ENCODE data around the gene LDLRAD3. TPM values are rescaled to one million over a fixed set of nuclear protein-coding genes. Genes with fewer than 3 reads are reported as not detected.

LDLRAD3 gene
- total RNA-seq, 1 donor from 2014 or later, result 58.8 TPM

DNA sequence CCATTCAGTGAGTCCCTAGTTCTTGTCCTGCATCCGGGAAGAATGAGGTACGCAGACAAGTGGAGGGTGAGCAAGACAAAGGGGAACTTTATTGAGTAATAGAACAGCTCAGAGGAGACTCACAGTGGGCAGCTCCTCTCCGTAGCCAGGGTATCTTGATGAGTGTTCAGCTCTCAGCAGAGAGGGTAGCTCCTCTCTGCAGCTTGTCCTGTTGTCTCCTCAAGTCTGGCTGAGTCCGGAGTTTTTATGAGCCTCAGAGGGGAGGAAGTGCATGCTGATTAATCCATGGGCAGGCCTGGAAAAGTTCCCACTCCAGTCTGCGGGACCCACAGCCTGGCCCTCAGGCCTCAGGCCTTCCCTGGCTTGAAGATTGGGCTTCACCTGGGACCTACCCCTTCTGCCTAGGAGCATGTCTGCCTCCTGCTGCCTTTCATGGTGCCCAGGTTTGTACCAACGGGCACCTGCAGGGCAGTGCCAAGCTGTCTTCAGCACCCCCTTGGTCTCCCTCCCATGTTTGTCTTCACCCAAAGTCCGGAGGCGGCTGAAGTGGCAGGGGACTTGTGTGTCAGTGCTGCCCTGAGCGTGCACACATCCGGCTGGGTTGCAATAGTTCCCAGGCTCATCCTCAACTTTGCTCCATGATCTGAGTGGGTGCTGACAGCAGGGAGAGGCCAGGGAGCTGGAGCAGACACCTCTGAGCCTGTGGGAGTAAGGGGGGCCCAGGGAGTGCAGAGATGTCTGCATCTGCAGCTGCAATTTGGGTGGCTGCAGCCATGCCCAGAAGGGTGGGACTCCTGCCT lies 134.2 kb downstream of the LDLRAD3 start:
- no peak for DNase-seq

DNA sequence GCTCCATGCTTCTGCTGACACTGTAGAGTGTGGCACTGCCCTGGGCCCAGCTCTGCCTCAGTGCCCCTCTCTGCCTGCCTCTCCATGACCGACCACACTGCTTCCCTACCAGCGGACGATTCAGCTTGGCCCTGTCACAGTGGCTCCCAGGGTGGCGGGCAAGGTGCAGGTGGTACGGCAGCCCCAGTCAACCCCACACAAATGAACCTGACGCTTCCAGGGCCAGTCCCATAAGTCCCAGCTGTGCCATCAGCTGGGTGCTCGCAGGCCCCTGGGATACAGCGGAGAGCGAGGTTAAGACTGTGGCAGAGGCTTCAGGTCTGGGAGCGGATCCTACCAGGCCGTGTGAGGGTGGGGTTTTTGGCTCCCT lies 134.8 kb downstream of the LDLRAD3 start:
- DNase-seq, result no peak

DNA sequence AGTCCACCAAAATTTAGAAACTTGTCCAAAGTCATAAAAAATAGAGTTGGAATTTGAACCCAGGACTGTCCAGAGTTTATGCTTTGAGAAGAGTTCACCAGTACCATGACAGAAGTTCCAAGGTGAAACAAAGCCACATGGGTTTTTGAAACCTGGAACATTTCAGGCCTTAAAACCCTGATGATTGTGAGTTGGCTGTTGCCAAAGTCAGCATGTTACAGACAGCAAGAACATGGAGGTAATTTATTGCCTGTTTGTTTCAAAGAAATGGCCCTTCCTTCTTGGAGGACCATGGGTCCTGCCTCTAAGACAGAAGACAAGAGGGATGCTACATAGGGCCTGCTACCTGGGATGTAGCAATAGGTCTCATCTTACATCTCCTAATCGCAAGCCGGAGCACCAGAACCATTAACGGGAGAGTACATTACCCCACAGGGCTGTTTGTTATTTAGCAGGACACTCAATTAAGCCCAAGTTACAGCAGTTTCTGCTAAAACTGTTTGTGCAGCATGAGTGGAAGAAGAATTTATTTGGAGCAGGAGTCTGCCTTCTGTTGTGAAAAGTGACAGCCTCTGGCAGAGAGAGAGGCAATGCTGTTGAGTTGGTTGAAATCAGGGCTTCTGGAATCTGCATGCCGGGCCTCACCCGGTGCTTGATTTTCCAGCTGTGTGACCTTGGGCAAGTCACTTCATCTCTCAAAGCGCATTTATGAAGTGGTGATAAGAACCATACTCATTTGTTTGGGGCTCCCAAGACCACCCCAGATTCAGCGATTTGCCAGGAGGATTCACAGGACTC lies 136.2 kb downstream of the LDLRAD3 start:
- no peak for DNase-seq

DNA sequence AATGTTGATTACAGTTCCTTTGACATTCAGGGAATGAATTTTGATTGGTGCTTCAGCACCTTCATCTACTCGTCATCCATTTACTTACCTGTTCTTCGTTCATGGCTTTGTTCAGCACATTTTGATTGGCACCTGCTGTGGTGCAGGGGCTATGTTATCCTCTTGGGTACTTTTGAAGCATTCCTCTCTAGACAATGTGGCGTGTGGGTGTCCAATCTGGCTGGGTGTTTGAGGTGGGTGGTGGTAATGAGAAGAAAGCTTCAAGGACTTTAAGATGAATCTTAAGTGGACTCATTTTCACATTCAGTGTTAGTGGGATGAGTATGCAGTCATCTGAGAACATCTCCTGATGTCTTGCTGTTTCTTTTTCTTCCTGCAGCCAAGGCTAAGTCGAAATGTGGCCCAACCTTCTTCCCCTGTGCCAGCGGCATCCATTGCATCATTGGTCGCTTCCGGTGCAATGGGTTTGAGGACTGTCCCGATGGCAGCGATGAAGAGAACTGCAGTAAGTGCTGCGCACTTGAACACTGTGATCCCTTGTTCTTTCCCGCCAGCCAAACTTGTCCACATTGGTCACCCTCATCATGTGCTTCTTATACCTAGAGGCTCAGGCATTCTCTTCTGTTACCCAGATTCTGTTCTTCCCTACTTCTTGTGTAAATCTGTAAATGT lies 137.5 kb downstream of the LDLRAD3 start:
- DNase-seq, result peak; percentile 42

DNA sequence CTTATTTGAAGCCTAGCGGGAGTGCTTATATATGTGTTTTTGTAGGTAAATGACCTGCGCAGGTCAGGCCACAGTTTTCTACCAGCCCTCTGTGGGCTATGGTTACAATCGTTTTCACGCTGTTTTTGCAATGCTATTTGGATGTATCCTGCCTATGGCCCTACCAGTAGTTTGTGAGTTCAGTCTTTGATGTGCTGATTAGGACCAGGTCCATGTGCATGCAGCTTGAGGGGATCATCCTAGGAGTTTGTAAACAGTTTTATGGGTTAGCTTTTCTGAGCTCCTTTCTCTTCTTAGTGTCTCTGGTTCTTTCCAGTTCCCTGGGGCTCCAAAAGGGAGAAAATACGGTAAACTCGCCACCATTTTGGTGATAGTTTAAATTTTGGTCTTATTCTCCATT lies 142.5 kb downstream of the LDLRAD3 start:
- DNase-seq, result no peak

DNA sequence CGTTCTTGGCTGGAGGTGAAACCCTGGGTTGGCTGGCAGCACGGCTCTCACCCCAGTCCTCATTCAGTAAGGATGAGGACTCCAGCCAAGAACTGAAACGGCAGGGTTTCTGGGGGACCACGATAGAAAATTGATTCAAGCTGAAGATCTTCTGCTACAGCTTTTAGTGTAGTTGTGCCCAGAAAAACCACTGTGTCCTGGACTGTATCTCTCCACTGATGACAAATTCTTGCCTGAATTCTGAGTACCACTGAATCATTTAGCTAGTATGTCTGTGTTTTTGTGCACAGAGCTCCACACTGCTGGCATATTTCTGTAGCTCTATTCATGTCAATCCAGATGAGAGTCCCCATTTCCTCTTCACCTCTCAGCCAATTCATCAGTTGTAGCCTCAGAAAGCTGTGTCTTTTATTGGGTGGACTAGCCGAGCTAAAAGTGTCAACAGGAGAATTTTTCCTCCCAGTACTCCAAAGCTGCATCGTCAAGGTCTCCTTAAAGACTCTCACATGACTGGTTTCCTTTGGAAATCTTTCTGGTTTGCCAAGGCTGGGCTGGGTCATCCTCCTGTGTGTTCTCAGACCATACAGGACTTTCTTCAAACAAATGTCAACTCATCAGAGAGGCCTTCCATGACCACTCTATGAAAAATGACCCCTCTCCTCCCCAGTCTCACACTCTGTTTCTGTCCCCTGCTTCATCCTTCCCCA lies 144.6 kb downstream of the LDLRAD3 start:
- DNase-seq, result no peak

DNA sequence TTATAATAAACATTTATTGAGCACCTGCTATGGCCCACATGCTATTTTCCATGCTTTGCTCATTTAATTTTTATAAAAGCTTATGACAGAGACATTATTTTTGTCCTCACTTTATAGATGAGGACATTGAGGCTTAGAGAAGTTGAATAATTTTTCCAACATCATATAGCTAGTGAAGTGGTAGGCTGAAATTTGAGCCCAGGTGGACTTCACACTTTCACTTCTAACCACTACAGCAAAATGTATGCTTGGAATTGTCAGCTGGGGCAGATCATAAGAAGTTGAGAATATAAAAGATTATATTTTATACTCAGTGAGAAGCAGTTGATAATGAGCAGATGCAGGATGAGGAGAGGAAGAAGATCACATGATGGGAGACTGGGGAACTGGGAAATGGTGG lies 146.1 kb downstream of the LDLRAD3 start:
- no peak for DNase-seq

DNA sequence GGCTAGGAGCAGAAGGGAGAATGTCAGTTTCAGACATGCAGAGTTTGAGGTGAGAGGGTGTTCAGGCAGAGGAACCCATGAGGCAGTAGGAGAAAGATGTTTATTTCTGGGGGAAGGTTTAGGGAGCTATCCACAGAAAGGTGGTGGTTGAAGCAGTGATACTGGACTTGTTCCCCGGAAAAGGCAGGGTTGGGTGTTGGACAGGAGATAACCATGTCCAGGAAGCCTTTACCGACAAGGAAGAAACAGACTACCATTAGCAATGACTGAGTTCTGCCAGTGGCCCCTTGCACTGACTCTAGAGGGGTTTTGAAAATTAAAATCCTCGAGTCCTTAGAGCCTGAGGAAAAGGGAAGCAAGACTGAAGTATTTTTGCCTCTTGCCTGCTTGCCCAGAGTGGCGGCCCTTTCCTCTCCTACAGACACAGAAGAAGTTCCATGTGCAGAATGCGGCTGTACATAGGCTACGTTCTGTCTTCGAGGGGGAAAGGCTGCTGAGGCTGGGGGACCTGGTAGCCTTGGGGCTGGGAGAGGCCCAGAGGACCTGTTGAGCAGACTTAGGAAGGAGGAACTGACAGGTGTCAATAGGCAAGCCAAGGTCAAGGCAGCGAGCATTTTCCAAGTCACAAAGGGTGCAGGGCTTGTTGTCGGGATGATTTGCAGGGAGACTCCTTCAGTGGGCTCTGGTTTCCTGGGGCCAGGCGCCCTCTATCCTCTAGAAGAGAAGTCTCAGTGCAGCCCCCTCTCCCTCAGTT lies 146.7 kb downstream of the LDLRAD3 start:
- DNase-seq, result no peak

DNA sequence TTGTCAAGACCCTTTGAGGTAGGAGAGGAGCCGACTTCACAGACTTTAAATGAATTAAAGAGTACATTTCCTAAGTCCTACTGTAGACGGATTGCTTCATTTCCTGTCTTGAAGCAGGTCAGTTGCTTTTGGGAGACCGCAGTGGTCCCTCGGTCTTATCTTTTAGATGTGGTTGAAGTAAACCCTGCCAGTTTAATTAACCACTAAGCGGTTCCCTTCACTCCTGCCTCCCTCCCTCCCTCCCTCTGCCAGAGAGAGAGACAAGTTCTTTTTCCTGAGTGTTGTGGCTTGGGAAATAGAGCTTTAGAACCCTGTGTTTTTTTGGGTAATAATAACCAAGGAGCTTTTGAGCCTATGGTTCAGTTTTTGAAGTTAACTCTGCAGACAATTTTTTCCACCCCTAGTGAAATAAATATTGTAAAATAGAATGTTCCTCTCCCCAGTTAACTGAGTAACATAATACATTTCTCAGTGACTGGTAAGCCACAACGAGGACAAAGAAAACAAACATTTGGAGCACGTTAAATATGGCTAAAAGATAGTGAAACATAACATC lies 147.5 kb downstream of the LDLRAD3 start:
- no peak for DNase-seq

DNA sequence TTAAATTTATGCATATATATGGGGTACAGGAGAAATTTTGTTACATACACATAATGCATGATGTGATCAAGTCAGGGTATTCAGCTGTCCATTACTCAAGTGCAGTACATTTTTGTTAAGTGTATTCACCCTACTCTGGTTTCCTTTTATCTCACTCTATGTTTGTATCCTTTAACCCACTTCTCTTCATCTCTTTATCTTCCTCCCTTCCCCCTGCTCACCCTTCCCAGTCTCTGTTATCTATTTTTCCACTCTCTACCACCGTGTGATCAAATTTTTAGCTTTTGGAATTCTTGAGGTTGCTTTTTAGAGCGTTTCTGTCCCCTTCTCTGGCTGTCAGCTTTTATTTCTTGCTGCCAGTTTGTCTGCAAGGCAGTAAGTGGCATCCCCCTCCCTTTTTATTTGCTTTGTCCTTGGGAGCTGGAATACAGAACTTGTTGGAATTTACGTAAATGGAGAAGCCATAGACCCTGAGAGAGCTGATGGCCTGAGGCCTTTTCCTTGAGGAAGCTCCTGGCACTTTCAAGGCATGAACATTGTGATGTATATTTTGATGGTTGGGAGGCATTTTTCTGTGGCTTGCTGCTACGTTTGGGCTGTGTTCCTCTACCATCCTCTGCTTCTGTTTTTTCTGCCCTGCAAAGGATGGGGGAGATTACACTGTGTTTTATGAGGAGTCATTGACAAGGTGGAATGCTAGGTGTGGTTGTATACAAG lies 148.6 kb downstream of the LDLRAD3 start:
- DNase-seq, result no peak

DNA sequence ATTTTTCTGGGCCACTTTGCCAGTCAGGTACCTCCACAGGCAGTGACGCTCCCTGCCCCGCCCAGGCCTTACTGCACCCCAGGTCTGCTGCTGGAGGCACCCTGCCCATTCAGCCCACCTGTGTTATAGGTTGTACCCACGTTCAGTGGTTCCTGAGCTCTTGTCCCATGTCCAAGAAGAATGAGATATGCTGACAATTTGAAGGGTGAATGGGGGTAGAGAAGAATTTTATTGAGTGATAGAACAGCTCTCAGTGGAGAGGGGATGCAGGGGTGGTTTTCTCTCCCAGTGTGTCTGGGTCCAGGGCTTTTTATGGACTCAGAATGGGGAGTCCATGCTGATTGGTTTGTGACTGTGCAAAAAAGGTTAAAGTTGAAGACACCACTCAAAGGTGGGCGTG lies 149.7 kb downstream of the LDLRAD3 start:
- DNase-seq, result no peak

DNA sequence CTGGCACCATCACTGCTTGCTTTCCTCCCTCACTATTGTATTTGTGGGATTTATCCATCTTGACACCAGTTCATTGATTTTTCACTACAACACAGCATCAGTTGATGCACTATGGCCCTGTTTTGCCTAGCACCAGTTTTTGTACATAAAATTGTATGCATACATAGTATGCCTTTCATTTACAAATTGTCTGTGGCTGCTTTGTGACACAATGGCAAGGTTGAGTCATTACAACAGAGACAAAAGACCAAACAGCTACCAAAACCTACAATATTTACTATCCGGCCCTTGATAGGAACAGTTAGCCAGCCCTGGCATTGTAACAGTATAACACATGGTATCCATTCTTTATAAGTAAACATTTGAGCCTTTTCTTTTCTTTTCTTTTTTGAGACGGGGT lies 150.3 kb downstream of the LDLRAD3 start:
- DNase-seq, result no peak

DNA sequence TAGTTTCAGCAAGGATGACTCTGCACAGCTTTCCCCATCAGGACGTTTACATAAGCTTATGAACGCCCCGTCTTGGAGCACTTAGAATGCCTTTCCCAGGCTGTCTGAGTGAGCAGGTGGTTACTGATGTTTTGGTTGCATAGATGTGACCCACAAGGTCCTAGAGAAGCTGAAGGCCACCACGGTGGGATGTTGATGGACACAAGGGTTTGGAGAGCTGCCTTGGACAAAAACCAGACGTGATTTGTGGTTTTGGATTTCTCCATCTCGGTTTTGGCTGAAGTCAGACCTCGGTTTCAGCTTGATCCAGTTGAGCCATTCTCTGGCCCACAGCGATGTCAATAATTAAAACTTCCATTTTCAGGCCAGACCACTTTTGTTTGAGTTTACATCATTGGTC lies 151.9 kb downstream of the LDLRAD3 start:
- no peak for DNase-seq

DNA sequence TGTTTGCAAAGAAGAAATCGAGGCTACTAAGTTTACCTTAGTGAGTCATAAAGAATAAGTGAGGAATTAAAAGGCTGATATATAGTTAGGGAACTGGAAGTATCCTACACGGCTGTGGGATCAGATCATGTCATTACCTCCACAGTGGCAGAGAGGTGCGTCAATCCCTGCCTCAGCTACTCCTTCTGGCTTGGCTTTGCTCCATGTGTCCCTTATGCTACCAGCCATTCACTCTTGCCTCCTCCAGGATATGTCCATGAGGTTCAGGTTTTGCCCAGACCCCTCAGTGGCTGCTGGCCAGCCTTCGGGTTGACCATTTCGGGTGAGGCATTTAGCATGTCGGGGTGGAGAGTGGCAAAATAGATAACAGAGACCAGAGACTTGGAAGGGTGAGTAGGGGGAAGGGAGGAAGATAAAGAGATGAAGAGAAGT lies 153.4 kb downstream of the LDLRAD3 start:
- no peak for DNase-seq

DNA sequence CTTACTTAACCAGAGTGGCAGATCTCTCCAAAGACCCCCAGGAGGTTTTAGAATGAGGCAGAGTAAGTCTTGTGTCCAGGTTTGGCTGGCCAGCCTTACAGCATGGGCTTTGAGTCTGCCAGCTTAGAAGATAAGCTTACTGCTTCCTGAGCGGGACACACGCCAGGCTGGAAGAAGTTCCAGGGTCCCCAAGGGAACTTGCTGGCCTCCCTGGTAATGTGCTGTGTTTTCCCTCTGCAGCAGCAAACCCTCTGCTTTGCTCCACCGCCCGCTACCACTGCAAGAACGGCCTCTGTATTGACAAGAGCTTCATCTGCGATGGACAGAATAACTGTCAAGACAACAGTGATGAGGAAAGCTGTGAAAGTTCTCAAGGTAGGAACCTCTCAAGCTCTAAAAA lies 154.2 kb downstream of the LDLRAD3 start:
- DNase-seq, result no peak

DNA sequence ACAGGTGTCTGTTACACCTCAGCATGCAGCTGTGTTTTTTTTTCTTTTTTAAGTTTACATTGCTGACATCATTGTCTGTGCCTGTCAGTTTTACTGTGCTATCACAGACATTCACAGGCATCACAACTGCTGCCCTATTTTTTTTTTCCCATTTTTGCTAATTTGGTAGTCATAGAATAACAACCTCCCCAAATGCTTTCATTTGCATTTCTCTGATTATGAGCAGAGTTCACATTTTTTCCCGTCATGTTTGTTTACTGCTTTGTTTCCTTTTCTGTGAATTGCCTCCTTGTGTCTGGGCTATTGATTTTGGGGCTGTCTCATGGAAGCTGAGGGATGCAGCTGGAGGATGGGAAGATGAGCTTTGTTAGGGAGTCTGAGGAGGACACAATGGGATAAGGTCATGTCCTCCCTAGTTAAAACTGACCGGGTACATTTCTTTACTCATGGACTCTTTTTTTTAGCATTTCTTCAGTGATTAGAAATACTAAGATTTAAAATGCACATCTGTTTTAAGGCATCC lies 155.1 kb downstream of the LDLRAD3 start:
- no peak for DNase-seq

DNA sequence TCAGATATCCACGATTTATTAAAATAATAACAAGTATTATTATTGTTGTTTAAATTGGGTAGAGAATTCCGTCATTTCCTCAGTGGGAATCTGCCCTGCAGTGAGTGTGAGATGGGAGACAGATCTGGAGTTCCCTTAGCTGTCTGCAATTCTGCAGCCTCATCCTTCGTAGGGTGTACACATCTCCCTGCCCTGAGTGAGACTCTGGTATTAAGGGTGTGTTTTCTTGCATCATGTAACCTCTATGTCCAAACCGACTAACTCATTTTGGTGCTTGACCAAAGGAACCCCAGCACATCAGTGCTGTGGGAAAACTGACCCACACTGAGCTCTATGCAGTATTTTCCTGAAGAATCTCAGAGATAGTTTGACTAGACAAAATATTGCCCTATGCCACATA lies 157.6 kb downstream of the LDLRAD3 start:
- no peak for DNase-seq

DNA sequence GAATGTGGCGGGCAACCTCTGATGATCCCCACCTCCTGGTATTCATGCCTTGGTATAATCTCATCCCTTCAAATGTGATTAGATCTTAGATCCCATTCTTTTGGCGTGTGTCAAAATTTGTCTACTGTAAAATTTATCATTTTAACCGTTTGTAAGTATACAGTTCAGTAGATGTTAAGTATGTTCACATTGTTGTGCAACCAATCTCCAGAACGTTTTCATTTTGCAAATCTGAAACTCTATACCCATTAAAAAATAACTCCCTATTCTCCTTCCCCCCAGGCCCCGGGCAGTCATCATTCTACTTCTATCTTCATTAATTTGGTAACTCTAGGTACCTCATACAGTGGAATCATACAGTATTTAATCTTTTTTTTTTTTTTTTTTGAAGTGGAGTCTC lies 159.0 kb downstream of the LDLRAD3 start:
- no peak for DNase-seq

DNA sequence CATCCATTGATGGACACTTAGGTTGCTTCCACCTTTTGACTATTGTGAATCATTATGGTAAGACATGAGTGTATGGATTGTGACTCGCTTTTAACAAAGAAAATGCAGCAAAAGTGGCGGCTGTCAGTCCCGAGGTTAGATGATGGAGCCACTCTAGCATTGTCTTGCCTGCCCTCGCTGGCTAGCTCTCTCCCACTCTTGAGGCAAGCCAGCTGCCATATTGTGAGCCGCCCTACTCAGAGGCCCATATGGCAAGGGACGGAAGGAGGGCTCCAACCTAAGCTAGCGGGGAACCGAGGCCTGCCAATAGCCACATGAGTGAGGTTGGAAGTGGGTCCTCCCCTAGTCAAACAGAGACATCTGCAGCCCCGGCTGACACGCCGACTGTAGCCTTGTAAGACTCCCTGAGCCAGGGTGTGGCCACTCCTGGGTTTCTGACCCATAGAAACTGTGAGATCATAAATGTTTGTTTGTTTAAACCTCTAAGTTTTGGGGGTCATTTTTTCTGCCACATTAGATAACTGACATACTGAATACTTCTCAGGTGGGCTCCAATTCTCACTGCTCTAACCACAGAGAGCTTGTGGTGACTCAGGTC lies 160.2 kb downstream of the LDLRAD3 start:
- no peak for DNase-seq

DNA sequence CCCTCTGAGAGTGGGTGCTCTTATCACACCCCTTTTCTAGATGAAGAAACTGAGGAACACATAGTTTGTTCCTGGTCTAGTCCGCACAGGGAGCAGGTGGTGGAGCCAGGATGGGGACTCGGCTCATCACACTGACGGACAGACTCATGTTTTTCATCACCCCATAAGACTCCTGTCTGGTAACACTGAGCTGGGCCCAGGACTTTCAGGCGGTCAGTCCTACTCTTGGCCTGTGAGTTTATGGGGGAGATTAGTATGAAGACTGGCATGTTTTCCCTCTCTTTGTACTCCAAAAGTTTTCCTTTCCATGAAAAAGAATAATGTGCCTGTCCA lies 160.8 kb downstream of the LDLRAD3 start:
- no peak for DNase-seq
